Thoracic aorta (tissue), 2 donors: ENCODE results near the gene CD151. TPM values are rescaled to one million over a fixed set of nuclear protein-coding genes. Genes with fewer than 3 reads are reported as not detected.

Source experiments
- ATAC-seq: fragments of 150-250 bp; one replicate; pipeline ENCODE4 v1.8.0; 2017; ENCODE audit warnings: low read depth; ENCODE audit not compliant: insufficient number of reproducible peaks, low FRiP score
- DNase-seq: peaks from one replicate; pipeline ENCODE4 v3.0.0-alpha.2; 2020; ENCODE audit warnings: low spot score
- H3K27ac ChIP-seq, 2 donors: fragments of 200-600 bp; sonication (generic); 1 replicate in 1 of 2; 2 replicates in 1 of 2; pipeline ENCODE4 v1.5.1; 2016; ENCODE audit warnings: mild to moderate bottlenecking in 2 of 2, moderate library complexity in 2 of 2
- H3K27me3 ChIP-seq: fragments of 200-600 bp; sonication (generic); replicated peaks from 2 replicates; pipeline ENCODE4 v1.6.0; 2016; ENCODE audit warnings: mild to moderate bottlenecking; ENCODE audit not compliant: insufficient read depth
- H3K36me3 ChIP-seq: fragments of 200-600 bp; sonication (generic); one replicate; pipeline ENCODE4 v1.5.1; 2016
- H3K4me1 ChIP-seq, 2 donors: fragments of 200-600 bp; sonication (generic); 1 replicate in 1 of 2; 2 replicates in 1 of 2; pipeline versions ENCODE4 v1.5.1 to v1.6.0; 2016; ENCODE audit warnings: low read depth in 2 of 2, mild to moderate bottlenecking in 1 of 2; ENCODE audit not compliant: control insufficient read depth in 1 of 2
- H3K4me3 ChIP-seq: fragments of 200-600 bp; sonication (generic); 2 replicates; pipeline ENCODE4 v1.5.1; 2016; ENCODE audit warnings: mild to moderate bottlenecking
- H3K9me3 ChIP-seq: fragments of 200-600 bp; sonication (generic); 2 replicates; pipeline ENCODE4 v1.5.1; 2016
- total RNA-seq, 2 donors: library from RNA; depleted of rRNA; stranded (reverse); fragments of >200 nt; gene quantifications; one replicate each; pipeline versions ENCODE4 v1.1.0 to v1.2.3, GENCODE V29; 2016
- TF ChIP-seq, protein P1 (sequence below): fragments of 200-600 bp; sonication (generic); IDR thresholded peaks from one replicate; pipeline ENCODE4 v1.5.1; 2019; ENCODE audit warnings: antibody characterized with exemption

CD151 gene
- total RNA-seq, 2 donors from 2014 or later, result 532 to 1,455 TPM

DNA sequence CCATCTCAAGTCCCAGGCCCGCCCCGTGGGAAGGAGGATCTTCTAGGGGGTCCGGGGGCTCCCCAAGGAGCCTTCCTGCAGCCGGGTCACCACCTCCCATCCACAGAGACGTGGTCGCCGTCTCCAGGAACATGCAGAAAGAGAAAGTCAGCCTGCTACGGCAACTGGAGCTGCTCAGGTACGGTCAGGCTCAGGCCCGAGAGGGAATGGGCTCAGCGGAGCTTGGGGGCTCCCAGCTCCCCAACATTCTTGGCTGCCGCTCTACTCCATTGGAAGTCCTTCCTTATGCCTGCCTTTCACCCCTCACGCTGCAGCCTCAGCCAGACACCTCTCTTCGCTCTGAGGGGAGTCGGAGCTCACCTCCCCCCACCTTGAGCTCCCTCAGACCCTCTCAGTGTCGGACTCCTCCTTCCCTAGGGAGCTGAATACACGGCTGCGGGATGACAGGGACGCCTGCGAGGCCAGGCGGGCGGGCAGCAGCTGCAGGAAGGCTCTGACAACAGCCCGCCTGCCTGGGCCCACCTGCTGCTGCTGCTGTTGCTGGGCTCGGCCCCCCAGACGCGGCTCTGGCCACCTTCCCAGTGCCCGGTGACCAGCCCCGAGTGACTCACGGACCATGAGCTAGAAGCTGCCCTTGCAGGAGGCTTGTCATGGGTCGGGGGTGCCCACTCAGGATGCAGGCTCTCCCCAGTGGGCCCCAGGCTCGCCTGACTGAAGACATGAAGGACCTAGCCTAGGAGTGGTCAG, 1.5 kb upstream of the CD151 start:
- Histone ChIP-seq H3K27ac (no peak overlapping the region), H3K9me3 (no peaks in the 10 kb centered on the region), H3K27me3 (peaks cover 6% of the 10 kb centered on the region), H3K36me3 (peaks cover 2% of the 10 kb centered on the region), H3K4me3 (no peak overlapping the region), H3K4me1 (peaks cover 52 to 84% of the 10 kb centered on the region in 2 donors)
- ATAC-seq (no peak), DNase-seq (no peak)
- TF ChIP-seq, protein P1, sequence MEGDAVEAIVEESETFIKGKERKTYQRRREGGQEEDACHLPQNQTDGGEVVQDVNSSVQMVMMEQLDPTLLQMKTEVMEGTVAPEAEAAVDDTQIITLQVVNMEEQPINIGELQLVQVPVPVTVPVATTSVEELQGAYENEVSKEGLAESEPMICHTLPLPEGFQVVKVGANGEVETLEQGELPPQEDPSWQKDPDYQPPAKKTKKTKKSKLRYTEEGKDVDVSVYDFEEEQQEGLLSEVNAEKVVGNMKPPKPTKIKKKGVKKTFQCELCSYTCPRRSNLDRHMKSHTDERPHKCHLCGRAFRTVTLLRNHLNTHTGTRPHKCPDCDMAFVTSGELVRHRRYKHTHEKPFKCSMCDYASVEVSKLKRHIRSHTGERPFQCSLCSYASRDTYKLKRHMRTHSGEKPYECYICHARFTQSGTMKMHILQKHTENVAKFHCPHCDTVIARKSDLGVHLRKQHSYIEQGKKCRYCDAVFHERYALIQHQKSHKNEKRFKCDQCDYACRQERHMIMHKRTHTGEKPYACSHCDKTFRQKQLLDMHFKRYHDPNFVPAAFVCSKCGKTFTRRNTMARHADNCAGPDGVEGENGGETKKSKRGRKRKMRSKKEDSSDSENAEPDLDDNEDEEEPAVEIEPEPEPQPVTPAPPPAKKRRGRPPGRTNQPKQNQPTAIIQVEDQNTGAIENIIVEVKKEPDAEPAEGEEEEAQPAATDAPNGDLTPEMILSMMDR, result no peak

DNA sequence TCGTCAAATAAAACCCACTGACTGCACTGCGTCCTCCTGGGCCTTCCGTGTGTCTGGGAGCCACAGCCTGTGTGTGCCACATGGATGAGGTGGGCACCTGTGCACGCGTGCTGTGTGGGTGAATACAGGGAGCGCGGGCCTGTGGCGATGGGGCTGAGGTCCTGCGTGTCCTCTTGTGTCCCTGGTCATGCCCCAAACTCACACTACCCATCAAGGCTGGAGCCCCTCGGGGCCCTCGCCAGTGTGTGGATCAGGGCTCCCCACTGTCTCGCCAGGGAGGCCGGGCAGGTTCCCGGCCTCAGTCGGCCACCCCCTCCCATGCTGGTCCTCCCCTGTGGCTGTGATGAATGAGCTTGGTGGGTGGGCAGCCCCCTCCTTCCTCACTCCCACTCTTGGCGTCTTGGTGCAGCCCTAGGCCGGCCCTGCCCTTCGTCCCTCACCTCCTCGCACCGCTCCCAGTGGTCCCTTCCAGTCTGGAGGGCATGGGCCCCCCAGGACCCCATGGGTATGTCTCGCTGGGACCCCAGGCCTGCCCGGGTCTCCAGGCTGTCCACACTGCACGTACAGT, 707 bp upstream of the CD151 start:
- Histone ChIP-seq H3K27ac (peak overlapping the region in 1 of 2 donors; percentile 66), H3K27me3 (no peaks in the 10 kb centered on the region), H3K4me1 (peaks cover 46 to 82% of the 10 kb centered on the region in 2 donors), H3K4me3 (peak overlapping the region; percentile 94), H3K36me3 (peaks cover 10% of the 10 kb centered on the region), H3K9me3 (no peaks in the 10 kb centered on the region)
- DNase-seq (no peak), ATAC-seq (no peak)
- TF ChIP-seq, protein P1, result no peak

DNA sequence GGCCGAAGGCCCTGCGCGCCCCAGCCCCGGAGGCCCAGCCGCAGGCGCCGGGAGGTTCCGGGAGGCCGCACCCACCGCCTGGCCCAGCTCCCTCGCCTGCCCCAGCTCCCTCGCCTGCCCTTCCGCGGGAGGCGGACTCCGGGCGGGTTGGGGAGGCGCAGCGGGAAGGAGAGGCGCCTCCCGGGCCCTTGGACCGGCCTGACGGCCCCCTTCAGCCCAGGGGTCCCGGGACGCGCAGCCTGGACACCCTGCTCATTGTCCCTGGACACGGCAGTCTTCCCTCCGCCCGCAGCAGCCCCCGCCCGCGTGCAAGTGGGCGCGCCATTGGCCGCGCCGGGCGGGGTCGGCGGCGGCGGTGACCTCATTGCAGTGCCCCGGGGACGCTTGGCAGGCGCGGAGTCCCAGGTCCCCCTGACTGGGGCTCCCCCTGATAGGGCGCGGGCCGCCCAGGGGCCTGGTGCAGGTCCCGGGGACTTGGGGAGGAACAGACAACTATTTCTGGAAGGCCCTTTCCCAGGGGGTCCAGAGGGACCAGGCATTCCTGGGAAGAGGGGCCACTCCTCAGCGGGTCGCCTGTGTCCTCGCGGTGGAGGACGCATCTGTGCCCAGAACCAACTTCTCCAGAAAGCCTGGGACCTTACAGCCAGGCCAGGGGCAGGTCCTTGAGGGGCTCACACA, 501 bp downstream of the CD151 start:
- H3K9me3 ChIP-seq, result no peaks in the 10 kb centered on the region
- H3K4me3 ChIP-seq, result peak overlapping the region; percentile 94
- DNase-seq, result no peak
- H3K36me3 ChIP-seq, result peaks cover 17% of the 10 kb centered on the region
- ATAC-seq, result peak; percentile 15
- H3K27ac ChIP-seq, result peak overlapping the region; percentile 97 to 99
- TF ChIP-seq, protein P1, result no peak
- H3K27me3 ChIP-seq, result no peaks in the 10 kb centered on the region
- H3K4me1 ChIP-seq, result peaks cover 40 to 74% of the 10 kb centered on the region in 2 donors

DNA sequence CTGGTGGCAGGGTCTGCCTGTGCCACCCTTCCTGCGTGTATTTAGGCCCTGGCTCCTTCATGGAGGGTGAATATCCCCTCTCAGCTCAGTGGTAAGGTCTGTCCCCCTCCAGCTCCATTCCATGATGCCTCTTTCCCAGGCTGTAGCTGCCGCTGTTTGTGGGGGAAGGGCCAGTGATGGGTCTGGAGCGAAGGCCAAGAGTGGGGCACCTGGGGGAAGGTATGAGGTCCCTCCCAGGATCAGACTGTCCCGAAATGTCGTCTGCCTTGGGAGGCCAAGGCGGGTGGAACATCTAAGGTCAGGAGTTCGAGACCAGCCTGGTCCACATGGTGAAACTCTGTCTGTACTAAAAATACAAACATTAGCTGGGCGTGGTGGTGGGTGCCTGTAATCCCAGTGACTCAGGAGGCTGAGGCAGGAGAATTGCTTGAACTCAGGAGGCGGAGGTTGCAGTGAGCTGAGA, 1.1 kb downstream of the CD151 start:
- Histone ChIP-seq H3K4me3 (peak overlapping the region; percentile 94), H3K27me3 (no peaks in the 10 kb centered on the region), H3K9me3 (no peaks in the 10 kb centered on the region), H3K36me3 (peaks cover 23% of the 10 kb centered on the region), H3K4me1 (peaks cover 37 to 68% of the 10 kb centered on the region in 2 donors), H3K27ac (peak overlapping the region; percentile 97 to 99)
- TF ChIP-seq, protein P1, result no peak
- no peak for ATAC-seq
- DNase-seq, result no peak
